WERI-Rb-1 (cell line): ENCODE measurements around the gene TMC5.

Experiments
- DNase-seq: peaks from one replicate; pipeline ENCODE4 v3.0.0-alpha.2; 2020
- H3K27ac ChIP-seq: fragments of 250-450 bp; sonication (Bioruptor Pico); 2 replicates; pipeline ENCODE4 v1.5.1; 2020; ENCODE audit warnings: mild to moderate bottlenecking, moderate library complexity
- H3K27me3 ChIP-seq: fragments of 250-450 bp; sonication (Bioruptor Pico); 2 replicates; pipeline ENCODE4 v1.5.1; 2021; ENCODE audit warnings: mild to moderate bottlenecking, low read depth, moderate library complexity; ENCODE audit not compliant: insufficient read depth, severe bottlenecking
- H3K36me3 ChIP-seq: fragments of 250-450 bp; sonication (Bioruptor Pico); 2 replicates; pipeline ENCODE4 v1.5.1; 2020; ENCODE audit warnings: mild to moderate bottlenecking, moderate library complexity
- H3K4me3 ChIP-seq: 2 replicates; pipeline ENCODE4 v1.5.1; 2011; ENCODE audit warnings: low read depth, mild to moderate bottlenecking, control low read depth, low read length
- H3K9me3 ChIP-seq: fragments of 250-450 bp; sonication (Bioruptor Pico); 2 replicates; pipeline ENCODE4 v1.5.1; 2021; ENCODE audit warnings: mild to moderate bottlenecking, moderate library complexity; ENCODE audit not compliant: severe bottlenecking
- CTCF ChIP-seq: IDR thresholded peaks from 2 replicates; pipeline ENCODE4 v1.5.1; 2011; ENCODE audit warnings: low read depth, mild to moderate bottlenecking, control low read depth, inconsistent platforms, low read length

TMC5 gene

DNA sequence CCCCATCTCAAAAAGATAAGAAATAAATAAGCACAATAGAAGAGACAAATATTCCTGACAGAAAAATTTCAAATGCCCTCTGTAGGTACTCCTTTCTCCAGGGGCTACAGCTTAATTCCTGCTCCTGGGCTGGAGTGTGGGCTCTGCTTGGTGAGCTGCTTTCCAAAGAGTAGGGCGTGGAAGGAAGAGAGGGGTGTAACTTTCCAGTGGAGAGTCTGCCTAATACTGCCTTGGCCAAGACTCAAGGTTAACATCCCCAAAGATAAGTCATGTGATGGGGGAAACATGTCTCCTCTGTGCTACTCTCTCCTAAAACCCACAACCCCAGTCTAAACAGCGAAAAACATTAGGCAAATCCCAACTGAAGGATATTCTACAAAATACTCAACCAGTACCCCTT lies 42.7 kb downstream of the TMC5 start:
- H3K9me3 ChIP-seq = no peaks in the 10 kb centered on the region
- no peaks in the 10 kb centered on the region for H3K27me3 ChIP-seq
- DNase-seq = no peak
- TF ChIP-seq CTCF = no peak
- H3K27ac ChIP-seq = no peak overlapping the region
- H3K4me3 ChIP-seq = no peak overlapping the region
- no peaks in the 10 kb centered on the region for H3K36me3 ChIP-seq

GRCh38 chr16:19463468-19464315 lies 46.0 kb downstream of the TMC5 start:
- no peaks in the 10 kb centered on the region for H3K36me3 ChIP-seq
- H3K27ac ChIP-seq = no peak overlapping the region
- H3K4me3 ChIP-seq = no peak overlapping the region
- peaks cover 4% of the 10 kb centered on the region for H3K9me3 ChIP-seq
- no peaks in the 10 kb centered on the region for H3K27me3 ChIP-seq
- no peak for TF ChIP-seq CTCF
- DNase-seq = no peak

- H3K4me3 ChIP-seq = no peak overlapping the region
- DNase-seq = no peak
- TF ChIP-seq CTCF = no peak
Observed at GRCh38 chr16:19468300-19468699, 50.6 kb downstream of the TMC5 start.

DNA sequence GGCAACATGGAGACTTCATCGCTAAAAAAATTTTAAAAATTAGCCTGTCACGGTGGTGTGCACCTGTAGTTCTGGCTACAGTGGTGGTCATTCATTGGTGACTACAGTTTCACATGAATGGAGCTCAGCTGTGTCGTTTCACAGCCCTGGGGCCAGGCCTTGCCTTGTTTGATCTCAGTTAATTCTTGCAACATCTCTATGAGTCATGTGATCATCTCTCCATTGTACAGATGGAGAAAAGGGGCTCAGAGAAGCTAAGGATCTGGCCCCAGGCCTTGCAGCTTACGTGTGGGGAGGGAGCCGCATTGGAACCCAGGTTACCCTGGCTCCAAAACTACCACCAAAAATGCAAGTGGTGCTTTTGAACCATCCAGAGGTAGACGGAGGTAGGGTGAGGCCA lies 54.8 kb downstream of the TMC5 start:
- peaks cover 8% of the 10 kb centered on the region for H3K9me3 ChIP-seq
- TF ChIP-seq CTCF = no peak
- H3K36me3 ChIP-seq = no peaks in the 10 kb centered on the region
- no peak overlapping the region for H3K4me3 ChIP-seq
- DNase-seq = no peak
- H3K27me3 ChIP-seq = peaks cover 2% of the 10 kb centered on the region
- no peak overlapping the region for H3K27ac ChIP-seq

More at GRCh38 chr16:19468300-19468699, 50.6 kb downstream of the TMC5 start:
- Histone ChIP-seq H3K27ac (no peak overlapping the region), H3K9me3 (peaks cover 8% of the 10 kb centered on the region), H3K27me3 (peaks cover 2% of the 10 kb centered on the region), H3K36me3 (no peaks in the 10 kb centered on the region)

GRCh38 chr16:19474617-19475016 lies 56.9 kb downstream of the TMC5 start:
- Histone ChIP-seq H3K27me3 (peaks cover 2% of the 10 kb centered on the region), H3K4me3 (no peak overlapping the region), H3K27ac (no peak overlapping the region), H3K36me3 (no peaks in the 10 kb centered on the region), H3K9me3 (no peaks in the 10 kb centered on the region)
- DNase-seq = no peak
- no peak for TF ChIP-seq CTCF

DNA sequence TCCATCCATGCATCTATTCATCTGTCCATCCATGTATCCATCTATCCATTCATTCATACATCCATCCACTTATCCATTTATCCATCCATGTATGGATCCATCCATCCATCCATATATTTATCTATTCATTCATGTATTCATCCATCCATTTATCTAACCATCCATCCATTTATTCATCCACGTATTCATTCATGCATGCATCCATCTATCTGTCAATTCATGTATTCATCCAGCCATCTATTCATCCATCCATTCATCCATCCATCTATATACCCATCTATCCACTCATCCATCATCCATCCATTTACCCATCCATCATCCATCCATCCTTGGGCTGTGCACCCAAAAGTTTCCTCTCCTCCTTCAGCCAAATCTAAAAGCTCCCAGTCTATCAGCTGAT lies 60.8 kb downstream of the TMC5 start:
- no peaks in the 10 kb centered on the region for H3K36me3 ChIP-seq
- H3K9me3 ChIP-seq = no peaks in the 10 kb centered on the region
- no peak for TF ChIP-seq CTCF
- no peak for DNase-seq
- H3K4me3 ChIP-seq = no peak overlapping the region
- H3K27ac ChIP-seq = no peak overlapping the region
- H3K27me3 ChIP-seq = no peaks in the 10 kb centered on the region
